Esophagus muscularis mucosa (tissue), 4 donors: Measurements from ENCODE around the gene IL17C. TPM values are rescaled to one million over a fixed set of nuclear protein-coding genes. Genes with fewer than 3 reads are reported as not detected.
"Not testable (repeated sequence)": the region's sequence is repeated elsewhere in the genome, so short reads cannot be mapped to it uniquely, and the experiment has no call there.

Experiments
- DNase-seq: peaks from one replicate; pipeline ENCODE4 v3.0.0-alpha.2; 2017; ENCODE audit errors: extremely low spot score
- H3K27ac ChIP-seq, 4 donors: fragments of 200-600 bp; sonication (generic); replicated peaks in 1 of 4; 1 replicate in 3 of 4; 2 replicates in 1 of 4; pipeline ENCODE4 v1.5.1; 2016 to 2019; ENCODE audit warnings: mild to moderate bottlenecking in 1 of 4
- H3K27me3 ChIP-seq, 4 donors: fragments of 200-600 bp; sonication (generic); one replicate each; pipeline versions ENCODE4 v1.5.1 to v1.6.0; 2016 to 2019
- H3K36me3 ChIP-seq, 4 donors: fragments of 200-600 bp; sonication (generic); one replicate each; pipeline ENCODE4 v1.5.1; 2016 to 2019
- H3K4me1 ChIP-seq, 4 donors: fragments of 200-600 bp; sonication (generic); one replicate each; pipeline ENCODE4 v1.5.1; 2016 to 2019
- H3K4me3 ChIP-seq, 4 donors: fragments of 200-600 bp; sonication (generic); 1 replicate in 2 of 4; 2 replicates in 2 of 4; pipeline ENCODE4 v1.5.1; 2016 to 2019; ENCODE audit warnings: mild to moderate bottlenecking in 4 of 4, moderate library complexity in 1 of 4
- H3K9me3 ChIP-seq, 4 donors: fragments of 200-600 bp; sonication (generic); 1 replicate in 3 of 4; 2 replicates in 1 of 4; pipeline ENCODE4 v1.5.1; 2016 to 2019
- EP300 ChIP-seq: sonication (generic); formaldehyde crosslinking; IDR thresholded peaks from one replicate; pipeline ENCODE4 v1.6.1; 2017; ENCODE audit warnings: antibody characterized with exemption
- POLR2A ChIP-seq: fragments of 450-650 bp; IDR thresholded peaks from one replicate; pipeline ENCODE4 v1.6.1; 2017; ENCODE audit warnings: antibody characterized with exemption, moderate library complexity, mild to moderate bottlenecking, low read depth
- POLR2AphosphoS5 ChIP-seq, 2 donors: sonication (generic); formaldehyde crosslinking; IDR thresholded peaks; one replicate each; pipeline ENCODE4 v1.6.1; 2017; ENCODE audit warnings: antibody characterized with exemption in 2 of 2
- WGBS: methylation state at CpG from one replicate; pipeline ENCODE4 v1.1.5; 2018; 5-methylcytosine and 5-hydroxymethylcytosine counted together
- intact Hi-C: fragments of 100-400 bp; cut with DNase I; formaldehyde crosslinking; loops from one replicate; pipeline ENCODE4 v1.15.1; 2023
- total RNA-seq, 4 donors: library from RNA; depleted of rRNA; stranded (reverse); fragments of >200 nt; gene quantifications; one replicate each; pipeline versions ENCODE4 v1.1.0 to v1.2.1, GENCODE V29; 2016
- TF ChIP-seq, protein P1 (sequence below), 3 experiments: fragments of 200-600 bp in 2 of 3; fragments of 450-650 bp in 1 of 3; sonication (generic) in 2 of 3; IDR thresholded peaks; one replicate each; pipeline ENCODE4 v1.5.1; 2017 to 2019; ENCODE audit warnings: antibody characterized with exemption in 3 of 3, mild to moderate bottlenecking in 2 of 3, moderate library complexity in 1 of 3

IL17C gene
- total RNA-seq, 4 donors from 2014 or later: not detected

DNA sequence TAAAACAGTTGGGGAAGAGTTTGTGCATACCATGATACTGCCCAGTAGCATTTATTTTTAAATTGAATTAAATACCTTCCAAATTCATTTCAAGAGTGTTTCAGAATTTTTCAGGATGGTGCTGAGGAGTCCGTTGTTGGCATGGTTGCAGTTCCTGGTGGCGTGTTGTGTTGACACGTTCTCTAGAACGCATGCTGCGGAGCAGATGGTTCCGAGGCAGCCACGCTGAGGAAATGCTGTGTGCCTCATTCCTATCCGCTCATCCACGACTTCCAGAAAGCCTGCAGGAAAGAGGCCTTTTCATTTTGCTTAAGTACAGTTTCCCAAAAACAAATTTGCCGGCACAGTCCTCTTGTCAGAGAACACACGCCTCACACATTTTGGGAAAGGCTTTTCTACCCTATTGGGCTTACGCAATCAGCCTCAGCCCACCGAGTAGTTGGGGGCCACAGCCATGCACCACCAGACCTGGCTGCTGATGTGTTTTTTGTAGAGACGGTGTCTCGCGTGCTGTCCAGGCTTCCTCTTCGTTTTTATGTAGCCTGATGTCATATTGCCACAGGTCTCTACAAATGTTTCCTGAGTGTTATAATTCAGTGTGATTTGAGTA lies 32.1 kb upstream of the IL17C start:
- Histone ChIP-seq H3K27ac (no peak overlapping the region), H3K9me3 (no peaks in the 10 kb centered on the region), H3K4me1 (peaks cover 0 to 2% (median 0%) of the 10 kb centered on the region in 4 donors), H3K36me3 (peaks cover 33 to 96% (median 78%) of the 10 kb centered on the region in 4 donors), H3K27me3 (no peaks in the 10 kb centered on the region), H3K4me3 (no peak overlapping the region)
- no peak for DNase-seq
- TF ChIP-seq POLR2A (no peak), EP300 (no peak), POLR2AphosphoS5 (IDR thresholded peaks at IDR 0.05) (no peak)
- TF ChIP-seq, protein P1, sequence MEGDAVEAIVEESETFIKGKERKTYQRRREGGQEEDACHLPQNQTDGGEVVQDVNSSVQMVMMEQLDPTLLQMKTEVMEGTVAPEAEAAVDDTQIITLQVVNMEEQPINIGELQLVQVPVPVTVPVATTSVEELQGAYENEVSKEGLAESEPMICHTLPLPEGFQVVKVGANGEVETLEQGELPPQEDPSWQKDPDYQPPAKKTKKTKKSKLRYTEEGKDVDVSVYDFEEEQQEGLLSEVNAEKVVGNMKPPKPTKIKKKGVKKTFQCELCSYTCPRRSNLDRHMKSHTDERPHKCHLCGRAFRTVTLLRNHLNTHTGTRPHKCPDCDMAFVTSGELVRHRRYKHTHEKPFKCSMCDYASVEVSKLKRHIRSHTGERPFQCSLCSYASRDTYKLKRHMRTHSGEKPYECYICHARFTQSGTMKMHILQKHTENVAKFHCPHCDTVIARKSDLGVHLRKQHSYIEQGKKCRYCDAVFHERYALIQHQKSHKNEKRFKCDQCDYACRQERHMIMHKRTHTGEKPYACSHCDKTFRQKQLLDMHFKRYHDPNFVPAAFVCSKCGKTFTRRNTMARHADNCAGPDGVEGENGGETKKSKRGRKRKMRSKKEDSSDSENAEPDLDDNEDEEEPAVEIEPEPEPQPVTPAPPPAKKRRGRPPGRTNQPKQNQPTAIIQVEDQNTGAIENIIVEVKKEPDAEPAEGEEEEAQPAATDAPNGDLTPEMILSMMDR (IDR thresholded peaks at IDR 0.05): no peak
- intact Hi-C loops: no loop called here
- 90% methylated on average over 17 of the region's 17 CpGs for WGBS

DNA sequence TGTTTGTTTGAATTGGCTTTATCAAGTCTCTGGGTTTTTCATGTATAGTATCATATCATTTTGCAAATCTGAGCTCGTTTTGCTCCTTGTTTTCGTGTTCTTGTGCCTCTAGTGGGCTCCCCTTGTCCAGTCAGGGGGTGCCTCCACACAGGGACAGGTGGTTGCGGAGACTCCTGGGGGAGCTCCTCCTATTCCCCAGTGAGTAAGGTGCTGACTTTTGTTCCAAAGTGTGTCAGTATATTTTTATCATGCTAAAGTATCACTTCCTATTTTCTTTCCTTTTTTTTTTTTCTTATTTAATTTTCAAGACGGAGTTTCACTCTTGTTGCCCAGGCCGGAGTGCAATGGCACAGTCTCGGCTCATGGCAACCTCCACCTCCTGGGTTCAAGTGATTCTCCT lies 30.3 kb upstream of the IL17C start:
- Histone ChIP-seq H3K27ac (no peak overlapping the region), H3K27me3 (no peaks in the 10 kb centered on the region), H3K4me1 (no peaks in the 10 kb centered on the region), H3K9me3 (no peaks in the 10 kb centered on the region), H3K36me3 (peaks cover 35 to 96% (median 77%) of the 10 kb centered on the region in 4 donors), H3K4me3 (no peak overlapping the region)
- no peak for DNase-seq
- TF ChIP-seq POLR2AphosphoS5 (IDR thresholded peaks at IDR 0.05): no peak
- TF ChIP-seq, protein P1 (IDR thresholded peaks at IDR 0.05): no peak
- no peak for TF ChIP-seq EP300
- TF ChIP-seq POLR2A: no peak
- intact Hi-C loops: no loop called here
- WGBS: 85% methylated on average over 6 of the region's 6 CpGs

DNA sequence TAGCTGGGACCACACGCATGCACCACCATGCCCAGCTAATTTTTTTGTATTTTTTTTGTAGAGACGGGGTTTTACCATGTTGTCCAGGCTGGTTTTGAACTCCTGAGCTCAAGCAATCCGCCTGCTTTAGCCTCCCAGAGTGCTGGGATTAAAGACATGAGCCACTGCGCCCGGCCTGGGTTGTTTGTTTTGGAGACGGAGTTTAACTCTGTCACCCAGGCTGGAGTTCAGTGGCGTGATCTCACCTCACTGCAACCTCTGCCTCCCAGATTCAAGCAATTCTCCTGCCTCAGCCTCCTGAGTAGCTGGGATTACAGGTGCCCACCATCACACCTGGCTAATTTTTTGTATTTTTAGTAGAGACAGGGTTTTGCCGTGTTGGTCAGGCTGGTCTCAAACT lies 28.9 kb upstream of the IL17C start:
- DNase-seq, H3K4me1 ChIP-seq, intact Hi-C loops, H3K27ac ChIP-seq, H3K9me3 ChIP-seq, H3K27me3 ChIP-seq, H3K4me3 ChIP-seq: not testable (repeated sequence)
- 85% methylated on average over 8 of the region's 8 CpGs for WGBS
- H3K36me3 ChIP-seq: peaks cover 35 to 95% (median 82%) of the 10 kb centered on the region in 4 donors

DNA sequence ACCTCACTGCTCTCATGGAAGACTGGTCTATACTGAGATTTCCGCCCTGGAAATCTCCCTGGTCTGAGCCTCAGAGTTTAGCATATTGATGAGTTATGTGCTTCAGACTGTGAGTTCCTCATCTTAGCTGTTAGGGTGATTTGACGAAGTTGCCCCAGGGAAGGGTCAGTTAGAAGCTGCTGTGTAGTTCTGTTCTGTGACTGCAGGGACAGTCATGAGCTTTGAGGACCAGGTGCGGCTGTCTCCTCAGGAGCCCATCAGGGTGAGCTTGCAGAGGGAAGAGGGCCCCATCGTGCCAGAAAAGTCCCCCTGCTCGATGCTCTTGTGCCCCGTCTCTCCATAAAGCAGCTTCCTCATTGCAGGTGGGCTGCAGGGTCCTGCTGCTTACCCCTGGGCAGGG lies 28.3 kb upstream of the IL17C start:
- H3K27me3 ChIP-seq: no peaks in the 10 kb centered on the region
- no peak overlapping the region for H3K27ac ChIP-seq
- TF ChIP-seq POLR2AphosphoS5 (IDR thresholded peaks at IDR 0.05) (no peak), EP300 (no peak)
- TF ChIP-seq, protein P1 (IDR thresholded peaks at IDR 0.05): no peak
- intact Hi-C loops: no loop called here
- H3K36me3 ChIP-seq: peaks cover 35 to 92% (median 79%) of the 10 kb centered on the region in 4 donors
- H3K9me3 ChIP-seq: no peaks in the 10 kb centered on the region
- DNase-seq: no peak
- H3K4me1 ChIP-seq: peaks cover 0 to 6% (median 3%) of the 10 kb centered on the region in 4 donors
- WGBS: 91% methylated on average over 6 of the region's 6 CpGs
- H3K4me3 ChIP-seq: no peak overlapping the region

DNA sequence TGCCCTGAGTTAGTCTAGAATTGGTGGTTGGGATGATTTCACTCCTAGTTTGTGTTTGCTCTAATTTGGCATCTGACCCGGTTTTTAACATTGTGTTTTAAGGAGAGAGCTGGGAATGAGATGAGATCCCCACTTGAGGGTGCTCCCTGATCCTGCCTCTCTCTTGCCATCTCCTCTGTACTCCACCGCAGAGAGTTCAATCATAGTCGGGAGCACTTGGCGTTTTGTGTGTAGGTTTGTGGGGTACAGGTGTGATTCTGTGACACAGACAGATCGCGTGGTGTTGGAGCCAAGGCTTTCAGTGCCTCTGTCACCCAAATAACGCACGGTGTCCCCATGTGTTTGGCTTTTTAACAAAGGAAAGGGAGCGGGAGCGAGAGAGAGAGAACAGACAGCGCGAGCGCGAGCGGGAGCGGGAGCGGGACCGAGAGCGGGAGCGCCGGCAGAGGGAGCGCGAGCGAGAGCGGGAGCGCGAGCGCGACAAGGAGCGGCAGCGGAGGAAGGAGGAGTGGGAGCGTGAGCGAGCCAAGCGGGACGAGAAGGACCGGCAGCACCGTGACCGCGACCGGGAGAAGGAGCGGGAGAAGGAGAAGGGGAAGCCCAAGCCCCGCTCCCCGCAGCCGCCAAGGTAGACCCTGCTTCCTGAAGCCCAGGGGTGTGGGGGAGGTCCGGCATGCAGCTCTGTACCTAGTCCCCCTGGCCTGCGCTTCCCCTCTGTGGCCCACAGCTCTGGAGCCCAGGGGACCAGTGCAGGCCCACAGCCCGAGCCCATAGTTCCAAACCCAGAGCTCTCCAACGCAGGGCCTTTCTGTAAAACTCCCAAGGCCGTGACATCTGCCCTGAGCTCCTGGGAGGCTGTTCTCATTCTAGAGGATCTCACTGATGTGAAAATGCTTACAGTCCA lies 27.2 kb upstream of the IL17C start:
- TF ChIP-seq POLR2A: no peak
- TF ChIP-seq POLR2AphosphoS5 (IDR thresholded peaks at IDR 0.05): no peak
- TF ChIP-seq, protein P1 (IDR thresholded peaks at IDR 0.05): no peak
- no peak for TF ChIP-seq EP300
- no peaks in the 10 kb centered on the region for H3K27me3 ChIP-seq
- WGBS: 75% methylated on average over 49 of the region's 49 CpGs
- H3K4me3 ChIP-seq: no peak overlapping the region
- H3K36me3 ChIP-seq: peaks cover 29 to 92% (median 68%) of the 10 kb centered on the region in 4 donors
- no peak for DNase-seq
- peaks cover 0 to 13% (median 7%) of the 10 kb centered on the region in 4 donors for H3K4me1 ChIP-seq
- H3K9me3 ChIP-seq: no peaks in the 10 kb centered on the region
- intact Hi-C loops: no loop called here
- H3K27ac ChIP-seq: no peak overlapping the region
